Erythroblast (primary cell): ENCODE measurements around the gene COL6A1.

ENCODE experiments used
- DNase-seq, 2 experiments: peaks; one replicate each; lab custom pipeline; 2025; lab: John Stamatoyannopoulos, UW
- GATA1 ChIP-seq: IDR thresholded peaks from 2 replicates; pipeline ENCODE4 v1.6.1; 2011; ENCODE audit warnings: low read depth, mild to moderate bottlenecking, control low read depth, low read length, moderate library complexity
- POLR2A ChIP-seq: IDR thresholded peaks from 2 replicates; pipeline ENCODE4 v1.6.1; 2011; ENCODE audit warnings: mild to moderate bottlenecking, low read length

The COL6A1 gene

GRCh38 chr21:46028573-46029091 is 47.1 kb downstream of the COL6A1 start:
- DNase-seq: no peak
- TF ChIP-seq POLR2A: no peak
- no peak for TF ChIP-seq GATA1

GRCh38 chr21:46029186-46029924 is 47.8 kb downstream of the COL6A1 start:
- DNase-seq: no peak
- no peak for TF ChIP-seq POLR2A
- TF ChIP-seq GATA1: no peak

- TF ChIP-seq GATA1: no peak
- TF ChIP-seq POLR2A: no peak
- no peak for DNase-seq
These were observed 49.9 kb downstream of the COL6A1 start for GRCh38 chr21:46031484-46031883.

DNA sequence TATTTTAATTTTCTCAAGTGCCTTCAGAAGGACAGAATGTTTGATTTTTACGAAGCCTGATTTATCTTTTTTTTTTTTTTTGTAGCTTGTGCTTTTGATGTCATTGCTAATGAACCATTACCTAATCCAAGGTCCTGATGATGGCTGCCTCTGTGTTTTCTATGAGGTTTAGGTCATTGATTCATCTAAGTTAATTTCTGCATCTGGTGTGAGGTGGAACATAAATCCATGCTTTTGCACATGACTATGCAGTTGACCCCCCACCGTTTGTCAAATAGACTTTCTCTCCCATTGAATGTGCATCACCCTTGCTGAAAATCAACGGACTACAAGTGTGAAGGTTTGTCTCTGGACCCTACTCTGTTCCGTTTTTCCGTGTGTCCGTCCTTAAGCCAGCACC is 50.5 kb downstream of the COL6A1 start:
- TF ChIP-seq POLR2A: no peak
- TF ChIP-seq GATA1: no peak
- no peak for DNase-seq

- no peak for DNase-seq
- no peak for TF ChIP-seq POLR2A
These were observed 52.1 kb downstream of the COL6A1 start for GRCh38 chr21:46033410-46034400.

DNA sequence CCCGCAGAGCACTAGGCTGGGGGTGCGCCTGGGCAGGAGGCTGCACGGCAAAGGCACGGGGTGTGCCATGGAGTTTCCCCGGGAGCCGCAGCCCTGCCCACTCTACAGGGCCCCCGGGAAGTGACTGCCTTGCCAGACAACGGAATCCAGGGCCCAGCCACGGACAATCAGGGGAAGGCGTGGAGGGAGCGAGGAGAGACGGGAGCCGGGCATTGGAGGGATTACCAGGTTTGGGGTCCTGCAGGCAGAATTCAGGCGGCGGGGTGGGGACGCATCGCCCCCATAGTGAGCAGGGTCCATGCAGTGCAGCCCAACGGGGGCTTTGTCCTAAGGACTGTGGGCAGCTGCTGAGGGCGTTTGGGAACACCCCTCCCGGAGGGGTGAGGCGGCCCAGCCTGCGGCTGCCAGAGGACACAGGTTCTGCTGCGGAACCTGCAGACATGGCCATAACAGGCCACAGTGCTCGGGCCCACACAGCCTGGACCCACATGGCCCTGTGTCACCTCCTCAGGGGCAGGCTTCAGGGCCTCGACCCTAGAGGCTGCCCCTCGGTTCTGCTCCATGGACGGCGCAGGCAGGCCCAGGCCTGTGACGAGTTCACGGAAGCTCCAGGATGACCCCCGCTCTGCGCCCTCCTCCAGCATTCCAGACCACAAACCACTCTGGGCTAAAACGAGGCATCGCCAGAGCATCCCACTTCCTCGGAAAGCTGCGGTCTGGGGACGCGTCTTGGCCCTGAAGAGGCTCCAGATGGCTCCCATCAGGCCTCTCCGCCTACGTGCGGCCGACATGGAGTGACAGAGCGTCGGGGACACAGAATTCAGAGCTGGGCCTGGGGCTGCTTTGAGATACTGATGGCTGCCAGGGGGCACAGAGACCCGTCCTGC is 54.5 kb downstream of the COL6A1 start:
- DNase-seq: no peak
- TF ChIP-seq POLR2A: no peak
- TF ChIP-seq GATA1: no peak

GRCh38 chr21:46036696-46037330 is 55.2 kb downstream of the COL6A1 start:
- DNase-seq: no peak
- no peak for TF ChIP-seq GATA1
- no peak for TF ChIP-seq POLR2A

DNA sequence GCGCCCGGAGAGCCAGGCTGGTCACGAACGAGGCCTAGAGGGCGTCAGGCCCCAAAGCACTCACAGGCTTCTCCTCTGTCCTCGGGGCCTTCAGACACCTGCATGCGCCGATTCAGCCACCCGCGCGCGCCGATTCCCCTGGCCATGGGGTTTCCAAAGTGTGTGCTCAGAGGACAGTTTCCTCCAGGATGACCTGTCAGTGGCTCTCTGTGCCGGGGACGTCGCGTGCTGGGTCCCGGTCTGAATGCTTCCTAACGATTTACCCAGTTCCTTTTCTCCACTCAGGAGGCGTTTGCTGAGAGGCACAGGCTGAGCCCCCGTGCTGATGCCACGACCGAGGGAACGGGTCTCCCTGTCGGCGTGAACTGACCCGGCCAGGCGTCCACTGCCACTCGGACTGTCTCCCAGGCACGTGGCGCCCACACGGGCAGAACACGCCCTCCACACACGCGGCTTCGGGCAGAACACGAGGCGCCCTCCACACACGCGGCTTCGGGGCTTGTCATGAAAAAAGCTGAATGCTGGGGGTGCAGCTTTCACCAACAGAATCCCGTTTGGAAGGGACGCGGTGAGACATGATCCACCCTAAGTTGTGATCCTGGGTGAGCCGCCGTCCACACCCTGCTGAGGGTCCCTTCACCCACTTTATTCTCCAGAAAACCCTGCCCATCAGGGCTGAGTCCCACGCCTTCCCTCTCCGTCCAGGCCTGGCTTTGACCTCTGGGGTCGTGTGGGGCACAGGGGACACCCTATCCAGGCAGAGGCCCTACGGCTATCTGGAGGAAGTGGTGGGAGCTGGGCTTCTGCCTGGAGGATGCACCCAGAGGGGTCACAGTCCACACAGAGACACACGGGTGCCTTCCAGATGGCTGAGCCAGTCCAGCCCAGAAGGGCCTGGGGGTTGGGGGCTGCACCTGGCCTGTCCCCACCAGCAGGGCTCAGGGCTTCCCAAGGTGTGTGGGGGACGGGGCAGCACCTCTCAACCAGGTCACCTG is 56.1 kb downstream of the COL6A1 start:
- DNase-seq: no peak

DNA sequence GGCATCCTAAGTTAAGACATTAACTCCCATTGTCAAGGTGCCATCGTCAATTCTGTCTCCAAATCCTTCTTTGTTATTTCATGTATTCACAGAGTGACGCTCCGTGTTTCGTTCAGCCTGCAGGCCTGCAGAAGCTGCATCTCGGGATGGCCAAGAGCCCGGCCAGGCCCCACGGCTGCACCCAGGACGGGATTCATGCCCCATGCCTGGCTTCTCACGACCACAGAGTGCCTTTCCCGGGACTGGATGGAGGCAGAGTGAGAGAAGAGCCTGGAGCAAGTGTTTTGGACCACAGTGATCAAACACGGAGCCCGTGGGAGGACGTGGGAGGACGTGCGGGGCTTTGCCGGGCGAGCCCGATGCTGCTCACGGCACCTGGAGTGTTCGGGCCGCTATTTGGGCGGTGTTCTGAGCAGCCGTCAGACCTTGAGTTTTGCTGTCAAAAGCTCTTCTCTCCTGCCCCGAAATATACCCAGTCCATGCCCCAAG is 56.8 kb downstream of the COL6A1 start:
- TF ChIP-seq POLR2A (no peak), GATA1 (no peak)
- DNase-seq: no peak

More for the DNA sequence above, 56.1 kb downstream of the COL6A1 start:
- TF ChIP-seq POLR2A (no peak), GATA1 (no peak)

DNA sequence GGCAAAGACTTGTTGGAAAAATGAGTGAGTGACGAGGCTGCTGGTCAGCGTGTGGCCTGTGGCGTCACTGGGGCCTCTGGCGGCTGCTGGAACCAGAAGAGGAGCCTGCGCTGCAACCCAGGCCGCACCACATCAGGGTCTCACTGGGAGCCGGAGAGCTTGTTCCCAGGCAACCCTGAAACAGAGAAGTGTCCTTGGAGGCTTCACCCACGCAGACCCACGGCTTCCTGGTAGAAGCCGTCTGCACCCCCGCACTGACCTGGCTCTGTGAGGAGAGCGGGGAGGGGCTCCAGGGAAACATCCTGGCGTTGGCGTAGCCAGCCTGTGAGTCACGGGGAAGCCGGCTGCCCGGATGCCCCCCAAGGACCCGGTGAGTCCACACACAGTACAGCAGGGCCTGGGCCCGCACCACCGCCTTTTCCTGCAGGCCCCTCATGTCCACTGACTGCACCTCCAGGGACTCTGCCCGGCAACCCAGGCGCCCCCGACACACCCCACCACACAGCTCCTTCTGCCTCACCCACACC is 57.4 kb downstream of the COL6A1 start:
- DNase-seq: no peak
- TF ChIP-seq GATA1 (no peak), POLR2A (no peak)
